Kidney epithelial cell (primary cell): ENCODE data around the gene CDC23. TPM values are rescaled to one million over a fixed set of nuclear protein-coding genes. Genes with fewer than 3 reads are reported as not detected.
"Not testable (repeated sequence)": the region's sequence is repeated elsewhere in the genome, so short reads cannot be mapped to it uniquely, and the experiment has no call there.

Source experiments
- DNase-seq: peaks from one replicate; pipeline ENCODE4 v3.0.0-alpha.2; 2010; ENCODE audit warnings: low read depth
- H3K27me3 ChIP-seq: 2 replicates; pipeline ENCODE4 v1.6.0; 2011; ENCODE audit warnings: low read length; ENCODE audit not compliant: control insufficient read depth, insufficient read depth
- H3K36me3 ChIP-seq: 2 replicates; pipeline ENCODE4 v1.5.1; 2011; ENCODE audit warnings: low read length; ENCODE audit not compliant: control insufficient read depth, insufficient read depth
- H3K4me3 ChIP-seq: 2 replicates; pipeline ENCODE4 v1.5.1; 2011; ENCODE audit warnings: low read depth, mild to moderate bottlenecking, control low read depth, low read length
- total RNA-seq: library from RNA; depleted of rRNA; stranded (reverse); fragments of >200 nt; gene quantifications from 2 replicates; pipeline ENCODE4 v1.2.3, GENCODE V29; 2015
- TF ChIP-seq, protein P1 (sequence below): IDR thresholded peaks from 2 replicates; pipeline ENCODE4 v1.5.1; 2011; ENCODE audit warnings: mild to moderate bottlenecking, moderate library complexity, low read length, control low read depth, inconsistent platforms; ENCODE audit not compliant: insufficient read depth, poor library complexity, severe bottlenecking

CDC23 gene
- total RNA-seq, 1 donor from 2014 or later = 23.8 TPM

DNA sequence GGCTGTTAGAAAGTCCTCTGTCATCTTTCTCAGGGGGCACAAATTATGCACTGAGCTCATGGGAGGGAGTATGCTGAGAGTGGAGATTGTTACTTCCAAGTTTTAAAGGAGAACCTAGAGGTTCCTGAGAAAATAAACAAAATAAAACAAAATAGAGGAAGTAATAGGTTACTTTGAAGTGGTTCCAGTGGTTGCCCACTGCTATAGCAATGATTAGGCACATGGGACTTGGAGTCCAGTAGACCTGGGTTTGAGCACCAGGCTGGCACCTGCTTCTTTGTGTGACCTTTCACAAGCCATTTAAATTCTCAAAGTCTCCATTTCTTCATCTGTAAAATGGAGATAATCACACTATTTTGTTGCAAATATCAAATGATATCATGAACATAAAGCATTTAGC, 13.8 kb upstream of the CDC23 start:
- no peak for DNase-seq
- TF ChIP-seq, protein P1, sequence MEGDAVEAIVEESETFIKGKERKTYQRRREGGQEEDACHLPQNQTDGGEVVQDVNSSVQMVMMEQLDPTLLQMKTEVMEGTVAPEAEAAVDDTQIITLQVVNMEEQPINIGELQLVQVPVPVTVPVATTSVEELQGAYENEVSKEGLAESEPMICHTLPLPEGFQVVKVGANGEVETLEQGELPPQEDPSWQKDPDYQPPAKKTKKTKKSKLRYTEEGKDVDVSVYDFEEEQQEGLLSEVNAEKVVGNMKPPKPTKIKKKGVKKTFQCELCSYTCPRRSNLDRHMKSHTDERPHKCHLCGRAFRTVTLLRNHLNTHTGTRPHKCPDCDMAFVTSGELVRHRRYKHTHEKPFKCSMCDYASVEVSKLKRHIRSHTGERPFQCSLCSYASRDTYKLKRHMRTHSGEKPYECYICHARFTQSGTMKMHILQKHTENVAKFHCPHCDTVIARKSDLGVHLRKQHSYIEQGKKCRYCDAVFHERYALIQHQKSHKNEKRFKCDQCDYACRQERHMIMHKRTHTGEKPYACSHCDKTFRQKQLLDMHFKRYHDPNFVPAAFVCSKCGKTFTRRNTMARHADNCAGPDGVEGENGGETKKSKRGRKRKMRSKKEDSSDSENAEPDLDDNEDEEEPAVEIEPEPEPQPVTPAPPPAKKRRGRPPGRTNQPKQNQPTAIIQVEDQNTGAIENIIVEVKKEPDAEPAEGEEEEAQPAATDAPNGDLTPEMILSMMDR = no peak

GRCh38 chr5:138224712-138225111, 11.6 kb upstream of the CDC23 start:
- no peak for DNase-seq
- TF ChIP-seq, protein P1 = no peak
- Histone ChIP-seq H3K27me3 (no peaks in the 10 kb centered on the region), H3K36me3 (no peaks in the 10 kb centered on the region), H3K4me3 (no peak overlapping the region)

More for the DNA sequence above, 13.8 kb upstream of the CDC23 start:
- Histone ChIP-seq H3K4me3 (no peak overlapping the region), H3K36me3 (no peaks in the 10 kb centered on the region), H3K27me3 (no peaks in the 10 kb centered on the region)

- DNase-seq = no peak
- Histone ChIP-seq H3K27me3 (no peaks in the 10 kb centered on the region), H3K4me3 (no peak overlapping the region), H3K36me3 (no peaks in the 10 kb centered on the region)
- TF ChIP-seq, protein P1 = no peak
Observed at GRCh38 chr5:138223532-138223931, 10.4 kb upstream of the CDC23 start.

GRCh38 chr5:138216799-138217198, 3.7 kb upstream of the CDC23 start:
- no peak for DNase-seq
- Histone ChIP-seq H3K27me3 (no peaks in the 10 kb centered on the region), H3K36me3 (no peaks in the 10 kb centered on the region), H3K4me3 (no peak overlapping the region)
- TF ChIP-seq, protein P1 = no peak

GRCh38 chr5:138212828-138213160, 329 bp downstream of the CDC23 start:
- Histone ChIP-seq H3K4me3 (peak overlapping the region; percentile 99), H3K36me3 (no peaks in the 10 kb centered on the region), H3K27me3 (no peaks in the 10 kb centered on the region)
- DNase-seq = no peak
- TF ChIP-seq, protein P1 = no peak

GRCh38 chr5:138210985-138211384, 2.1 kb downstream of the CDC23 start:
- TF ChIP-seq, protein P1 = no peak
- H3K36me3 ChIP-seq = no peaks in the 10 kb centered on the region
- DNase-seq = no peak
- no peaks in the 10 kb centered on the region for H3K27me3 ChIP-seq
- H3K4me3 ChIP-seq = no peak overlapping the region

DNA sequence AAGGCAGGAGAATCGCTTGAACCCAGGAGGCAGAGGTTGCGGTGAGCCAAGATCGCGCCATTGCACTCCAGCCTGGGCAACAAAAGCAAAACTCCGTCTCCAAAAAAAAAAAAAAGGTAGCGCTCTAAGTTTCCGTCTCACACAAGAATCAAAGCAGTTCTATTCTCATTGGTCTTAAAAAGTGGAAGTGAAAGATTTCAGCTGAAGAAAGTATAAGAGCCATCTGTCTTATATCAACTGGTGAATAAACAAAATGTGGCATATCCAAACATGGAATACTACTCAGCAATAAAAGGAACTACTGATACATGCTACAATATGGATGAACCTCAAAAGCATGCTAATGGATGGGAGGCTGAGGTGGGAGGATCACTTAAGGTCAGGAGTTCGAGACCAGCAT, 19.3 kb downstream of the CDC23 start:
- not testable (repeated sequence) for H3K27me3 ChIP-seq, H3K36me3 ChIP-seq, DNase-seq, H3K4me3 ChIP-seq
